ENCODE data around the gene SUSD1.
"Not testable (repeated sequence)": the region's sequence is repeated elsewhere in the genome, so short reads cannot be mapped to it uniquely, and the experiment has no call there.

The SUSD1 gene

GRCh38 chr9:112128399-112128798, 46.7 kb downstream of the SUSD1 start:
- not testable (repeated sequence) for DNase-seq

DNA sequence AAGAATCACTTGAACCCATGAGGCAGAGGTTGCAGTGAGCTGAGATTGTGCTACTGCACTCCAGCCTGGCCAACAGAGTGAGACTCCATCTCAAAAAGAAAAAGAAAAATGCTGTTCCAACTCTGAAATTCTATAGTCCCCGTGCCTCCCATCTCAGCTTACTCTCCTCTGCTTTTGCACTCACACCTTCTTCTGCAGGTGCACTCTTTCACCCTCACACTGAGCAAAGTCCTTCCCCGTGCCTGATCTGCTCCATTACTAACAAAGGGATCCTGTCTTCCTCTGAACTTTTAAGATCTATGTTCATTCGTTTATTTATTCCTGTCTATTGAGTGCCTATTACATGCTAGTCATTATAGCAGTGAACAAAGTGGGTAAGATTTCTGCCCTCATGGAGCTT, 47.8 kb downstream of the SUSD1 start:
- no peak for DNase-seq

DNA sequence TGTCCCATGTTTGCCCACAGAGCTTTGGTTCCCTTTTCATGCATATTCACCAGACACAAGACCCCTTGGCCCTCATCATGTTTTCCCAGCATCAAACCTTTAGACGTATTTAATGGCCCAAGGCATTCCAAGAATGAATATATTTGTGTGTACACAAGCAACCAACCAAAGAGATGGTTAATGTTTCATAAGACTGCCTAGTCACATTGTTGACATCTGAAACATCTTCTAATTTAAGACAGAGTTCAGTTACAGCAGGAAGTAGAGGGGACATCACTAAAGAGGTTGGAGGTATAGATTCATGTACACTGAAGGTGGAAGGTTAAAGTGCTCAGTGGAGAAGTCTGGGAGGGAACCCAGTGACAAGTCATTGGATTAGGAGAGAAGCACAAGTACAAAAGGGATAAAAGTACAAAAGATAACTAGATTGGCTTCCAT, 49.1 kb downstream of the SUSD1 start:
- DNase-seq: no peak

DNA sequence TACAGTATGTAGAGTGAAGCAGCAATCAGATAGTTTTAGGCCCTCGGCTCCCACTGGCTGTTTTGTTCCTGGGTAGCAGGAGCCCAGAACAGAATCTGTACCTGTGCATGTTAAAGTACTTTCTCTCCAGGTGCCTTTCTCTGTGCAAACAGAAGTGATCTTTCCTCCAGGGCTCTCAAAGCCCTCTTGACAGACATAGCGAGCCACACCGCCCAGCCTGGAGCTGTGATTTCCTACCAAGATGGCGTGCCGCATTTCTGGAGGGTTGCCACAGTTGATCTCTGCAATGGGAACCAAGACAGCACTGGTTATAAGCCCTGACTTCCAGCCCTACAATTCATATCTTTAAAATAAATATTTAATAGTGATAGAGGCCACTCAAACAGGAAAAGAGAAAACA, 50.9 kb downstream of the SUSD1 start:
- DNase-seq: no peak

GRCh38 chr9:112121633-112122032, 53.5 kb downstream of the SUSD1 start:
- DNase-seq: no peak

DNA sequence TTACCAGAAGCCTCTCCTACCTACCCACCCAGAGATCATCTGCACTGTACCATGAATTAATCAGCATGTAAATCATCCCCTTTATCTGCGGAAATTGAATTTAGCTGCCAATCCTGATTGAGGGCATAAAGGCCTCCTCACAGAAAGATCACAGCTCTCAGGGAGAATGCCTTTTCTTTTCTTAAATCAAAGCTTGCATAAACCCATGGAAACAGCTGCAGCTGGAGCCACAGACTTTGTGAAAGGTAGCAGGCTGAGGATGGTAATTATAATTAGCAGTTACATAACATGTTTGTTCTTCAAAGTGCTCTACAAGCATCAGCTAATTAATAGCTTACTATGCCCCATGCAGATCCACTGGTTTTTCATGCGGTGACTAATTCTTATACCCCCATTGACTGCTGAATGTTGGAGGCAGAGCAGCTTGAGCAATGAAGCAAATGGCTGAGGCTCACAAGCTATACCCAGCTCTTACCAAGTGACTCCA, 54.6 kb downstream of the SUSD1 start:
- no peak for DNase-seq

GRCh38 chr9:112120030-112120341, 55.1 kb downstream of the SUSD1 start:
- no peak for DNase-seq

- DNase-seq: no peak
Observed at GRCh38 chr9:112119225-112120029, 55.7 kb downstream of the SUSD1 start.

DNA sequence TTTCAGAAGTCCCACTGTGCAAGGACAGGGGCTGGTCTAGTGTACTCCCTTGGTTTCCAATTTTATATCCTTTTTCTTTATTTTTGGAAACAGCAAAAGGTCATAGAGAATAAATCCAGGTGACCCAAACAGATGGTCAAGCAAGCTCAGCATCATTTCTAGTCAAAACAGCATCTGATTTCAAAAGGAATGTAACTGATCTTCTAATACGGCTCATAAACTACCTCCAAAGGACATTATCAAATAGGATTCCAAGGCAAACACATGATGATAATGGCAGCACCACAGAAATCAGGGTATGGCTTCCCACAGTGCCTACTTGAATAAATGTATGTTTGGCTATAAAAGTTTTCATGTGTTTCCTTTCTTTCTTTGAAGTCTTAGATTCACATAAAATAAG, 57.1 kb downstream of the SUSD1 start:
- DNase-seq: no peak

DNA sequence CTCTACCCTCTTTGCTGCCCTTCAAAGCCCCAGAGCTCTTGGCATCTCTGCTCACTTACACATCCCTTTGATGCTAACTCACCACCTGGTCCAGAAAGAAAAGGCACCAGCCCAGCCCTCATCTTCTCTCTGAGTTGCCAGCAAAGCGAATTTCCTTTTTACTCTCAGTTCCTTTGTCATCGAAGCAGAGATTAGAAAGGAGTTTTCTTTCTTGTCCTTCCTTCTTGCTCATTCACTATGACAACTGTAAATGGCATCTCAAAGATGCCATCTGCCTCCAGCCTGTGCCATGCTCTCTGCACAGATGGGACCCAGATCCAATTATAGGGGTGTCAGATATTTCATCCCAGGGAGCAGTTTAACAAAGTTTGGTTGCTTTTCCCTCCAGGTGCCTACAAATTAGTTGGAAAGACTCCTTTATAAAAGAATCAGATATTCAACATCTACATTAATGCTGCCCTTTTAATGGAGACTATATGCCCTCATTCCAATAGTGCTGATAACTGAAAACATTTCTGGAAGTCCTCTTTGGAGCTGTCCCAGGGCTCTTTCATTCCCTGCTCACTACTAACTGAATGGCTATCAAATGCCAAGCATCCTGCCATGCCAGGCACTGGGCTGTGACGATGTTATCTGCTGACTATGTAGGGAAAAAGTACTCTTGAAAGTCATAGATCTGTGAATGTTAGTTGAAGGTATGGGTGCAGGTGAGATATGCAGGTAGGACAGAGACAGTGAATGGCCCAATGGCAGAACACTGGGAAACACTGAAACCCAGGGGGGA, 58.9 kb downstream of the SUSD1 start:
- no peak for DNase-seq

GRCh38 chr9:112115109-112115508, 60.0 kb downstream of the SUSD1 start:
- no peak for DNase-seq

DNA sequence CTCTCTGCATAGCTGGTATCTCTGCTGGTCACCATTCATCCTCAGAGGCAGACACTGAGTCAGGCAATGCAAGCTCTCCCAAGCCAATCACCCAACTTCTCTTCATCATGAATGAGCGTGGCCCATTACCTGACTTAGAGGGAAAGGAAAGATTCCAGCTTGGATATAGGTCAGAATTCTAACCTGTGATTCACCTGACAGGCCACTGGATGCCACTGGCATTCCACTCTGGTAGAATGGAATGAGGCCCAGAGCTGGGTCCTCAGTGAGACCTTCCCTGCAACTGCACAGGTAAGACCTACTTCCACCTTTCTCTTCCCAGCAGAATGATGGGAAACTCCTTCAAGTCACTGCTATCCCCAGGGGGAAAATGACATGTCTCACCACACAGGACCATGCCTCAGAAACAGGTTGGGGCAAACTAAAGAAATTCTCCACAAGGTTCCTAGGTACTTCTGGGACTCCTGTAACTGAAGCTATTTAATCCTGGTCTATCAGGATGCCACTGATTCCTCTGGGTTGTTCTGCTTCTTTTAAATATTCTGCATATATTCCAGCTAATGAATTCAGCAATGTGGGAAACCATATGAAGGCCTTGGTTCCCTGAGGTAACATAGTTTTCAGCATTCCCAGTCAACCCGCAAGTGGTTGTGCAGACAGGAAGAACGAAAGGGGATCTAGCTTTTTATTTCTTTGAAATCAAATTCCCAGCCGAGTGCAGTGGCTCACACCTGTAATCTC, 62.0 kb downstream of the SUSD1 start:
- peak; percentile 16 for DNase-seq

- DNase-seq: no peak
Observed at GRCh38 chr9:112112519-112112918, 62.6 kb downstream of the SUSD1 start.

GRCh38 chr9:112111461-112111860, 63.6 kb downstream of the SUSD1 start:
- no peak for DNase-seq

- no peak for DNase-seq
Observed at GRCh38 chr9:112110777-112111113, 64.4 kb downstream of the SUSD1 start.

DNA sequence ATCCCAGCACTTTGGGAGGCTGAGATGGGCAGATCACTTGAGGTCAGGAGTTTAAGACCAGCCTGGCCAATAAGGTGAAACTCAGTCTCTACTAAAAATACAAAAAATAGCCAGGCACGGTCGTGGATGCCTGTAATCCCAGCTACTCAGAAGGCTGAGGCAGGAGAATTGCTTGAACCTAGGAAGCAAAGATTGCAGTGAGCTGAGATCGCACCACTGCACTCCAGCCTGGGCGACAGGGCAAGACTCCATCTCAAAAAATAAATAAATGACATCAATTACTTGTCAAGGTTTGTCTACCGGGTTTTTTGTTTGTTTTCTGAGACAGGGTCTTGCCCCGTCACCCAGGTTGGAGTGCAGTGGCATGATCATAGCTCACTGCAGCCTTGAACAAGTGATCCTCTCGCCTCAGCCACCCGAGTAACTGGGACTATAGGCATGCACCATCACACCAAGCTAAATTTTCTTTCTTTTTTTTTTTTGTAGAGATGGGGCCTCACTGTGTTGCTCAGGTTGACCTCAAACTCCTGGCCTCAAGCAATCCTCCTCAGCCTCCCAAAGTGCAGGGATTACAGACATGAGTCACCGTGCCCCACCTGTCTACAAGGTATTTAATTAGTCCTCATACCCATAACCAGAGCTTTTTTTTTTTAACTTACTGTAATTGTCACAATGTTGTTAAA, 64.9 kb downstream of the SUSD1 start:
- no peak for DNase-seq

GRCh38 chr9:112104901-112105300, 70.2 kb downstream of the SUSD1 start:
- DNase-seq: no peak

DNA sequence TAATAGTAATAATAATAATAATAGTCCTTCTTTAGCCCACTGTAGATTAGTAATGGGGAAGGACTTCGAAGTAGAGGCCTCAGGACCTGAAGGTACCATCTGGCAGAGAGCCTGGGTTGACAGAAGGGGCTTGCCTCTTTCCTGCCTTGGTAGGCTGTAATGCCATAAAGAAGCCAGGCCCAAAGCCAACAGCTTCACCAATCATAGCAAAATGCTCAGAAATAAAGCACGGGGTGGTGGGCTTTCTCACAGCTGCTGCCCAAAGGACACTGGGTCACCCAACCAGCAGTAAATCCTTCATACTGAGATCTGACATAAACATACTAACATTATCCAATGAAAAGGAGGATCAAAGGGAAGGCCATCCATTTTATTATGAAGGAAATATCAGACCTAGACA, 70.7 kb downstream of the SUSD1 start:
- DNase-seq: no peak

DNA sequence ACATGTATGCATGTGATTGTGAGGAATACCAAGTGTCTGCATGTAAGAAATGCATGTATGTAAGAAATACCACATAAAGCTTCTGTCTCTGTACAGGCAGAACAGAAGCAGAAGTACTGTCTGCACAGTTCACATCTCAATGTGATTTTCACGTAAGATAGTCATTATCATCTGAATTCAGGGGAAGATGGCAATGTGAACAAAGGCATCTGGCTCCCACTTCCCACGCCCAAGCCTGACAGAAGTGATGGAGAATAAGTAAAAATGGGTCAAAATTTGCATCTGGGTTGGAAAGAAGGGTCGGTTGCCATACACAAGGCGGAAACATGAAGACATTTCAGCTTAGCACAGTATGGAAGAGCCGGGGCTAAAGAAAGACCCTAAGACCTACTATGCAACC, 71.7 kb downstream of the SUSD1 start:
- no peak for DNase-seq

- peak; percentile 66 for DNase-seq
Observed at GRCh38 chr9:112097712-112098688, 77.1 kb downstream of the SUSD1 start.

DNA sequence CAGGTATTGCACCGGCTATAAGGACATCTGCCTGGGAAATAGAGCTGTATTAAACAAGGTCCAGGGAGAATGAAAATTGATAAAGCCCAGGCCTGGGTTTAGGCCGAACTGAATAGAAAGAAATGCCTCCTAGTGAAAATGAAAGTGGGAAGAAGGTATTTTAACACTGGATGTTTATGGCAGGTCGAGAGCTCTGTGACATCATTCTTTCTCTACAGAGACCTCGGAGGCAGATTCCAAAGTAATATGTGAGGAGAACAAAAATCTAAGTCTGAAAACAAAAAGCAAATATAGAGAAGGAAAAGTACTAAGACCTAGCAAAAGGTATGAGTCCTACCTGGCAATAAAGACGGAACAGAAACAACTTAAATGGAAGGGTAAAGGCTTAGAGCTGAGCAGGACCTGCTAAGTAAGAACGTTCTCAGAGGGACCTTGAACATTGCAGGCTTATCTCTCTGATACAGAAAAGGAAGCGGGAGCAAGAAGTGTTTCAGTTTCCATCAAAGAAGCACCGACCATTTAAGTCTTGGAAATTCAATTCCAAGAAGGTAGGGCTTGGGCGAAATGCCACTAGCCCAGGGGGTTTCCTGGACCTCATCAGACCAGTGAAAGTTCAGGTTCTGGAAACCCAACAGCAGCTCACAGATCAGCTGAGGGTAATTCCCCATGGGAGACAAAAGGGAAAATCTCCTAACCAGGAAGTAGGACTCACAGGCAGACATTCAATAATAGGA, 80.0 kb downstream of the SUSD1 start:
- no peak for DNase-seq

Measured in activated CD8-positive, alpha-beta memory T cell treated with anti-CD3 and anti-CD28 coated beads, Interleukin-2, amount 50 U/mL, for 4 hours (primary cell).